ENCODE results near the gene DAG1.
A peak's percentile ranks its signal among the peaks of the same experiment; 100 is the strongest.

DAG1 gene

GRCh38 chr3:49539659-49540560 is 69.8 kb downstream of the DAG1 start:
- peak overlapping the region; percentile 65 for H3K4me3 ChIP-seq (ENCODE audit: low read depth, low read length)

- H3K4me3 ChIP-seq (ENCODE audit: low read depth, low read length), result no peak overlapping the region
Observed at GRCh38 chr3:49552087-49552486, 82.0 kb downstream of the DAG1 start.

GRCh38 chr3:49553324-49553691 is 83.2 kb downstream of the DAG1 start:
- peak overlapping the region; percentile 85 for H3K4me3 ChIP-seq (ENCODE audit: low read depth, low read length)

GRCh38 chr3:49553692-49554632 is 83.9 kb downstream of the DAG1 start, which contains the start of gene BSN:
Gene BSN (plus strand): TSS chr3:49554477. CDS start chr3:49554603, 126 bp downstream.
- peak within 1 kb of the TSS; percentile 85 for H3K4me3 ChIP-seq (ENCODE audit: low read depth, low read length)

GRCh38 chr3:49554633-49555265 is 84.7 kb downstream of the DAG1 start:
- peak overlapping the region; percentile 55 for H3K4me3 ChIP-seq (ENCODE audit: low read depth, low read length)

GRCh38 chr3:49556500-49557275 is 86.6 kb downstream of the DAG1 start:
- no peak overlapping the region for H3K4me3 ChIP-seq (ENCODE audit: low read depth, low read length)

- no peak overlapping the region for H3K4me3 ChIP-seq (ENCODE audit: low read depth, low read length)
Observed at GRCh38 chr3:49563040-49563578, 93.0 kb downstream of the DAG1 start.

GRCh38 chr3:49563766-49564165 is 93.7 kb downstream of the DAG1 start:
- no peak overlapping the region for H3K4me3 ChIP-seq (ENCODE audit: low read depth, low read length)

- no peak overlapping the region for H3K4me3 ChIP-seq (ENCODE audit: low read depth, low read length)
Observed at GRCh38 chr3:49566312-49566711, 96.2 kb downstream of the DAG1 start.

- no peak overlapping the region for H3K4me3 ChIP-seq (ENCODE audit: low read depth, low read length)
Observed at GRCh38 chr3:49567406-49567805, 97.3 kb downstream of the DAG1 start.

GRCh38 chr3:49568965-49569364 is 98.9 kb downstream of the DAG1 start:
- H3K4me3 ChIP-seq (ENCODE audit: low read depth, low read length), result no peak overlapping the region

- H3K4me3 ChIP-seq (ENCODE audit: low read depth, low read length), result no peak overlapping the region
Observed at GRCh38 chr3:49570028-49570654, 100.1 kb downstream of the DAG1 start.

GRCh38 chr3:49582177-49582576 is 112.1 kb downstream of the DAG1 start:
- H3K4me3 ChIP-seq (ENCODE audit: low read depth, low read length), result no peak overlapping the region

All from iPS-11a (cell line).